ENCODE data around the gene CLEC6A.

DNA sequence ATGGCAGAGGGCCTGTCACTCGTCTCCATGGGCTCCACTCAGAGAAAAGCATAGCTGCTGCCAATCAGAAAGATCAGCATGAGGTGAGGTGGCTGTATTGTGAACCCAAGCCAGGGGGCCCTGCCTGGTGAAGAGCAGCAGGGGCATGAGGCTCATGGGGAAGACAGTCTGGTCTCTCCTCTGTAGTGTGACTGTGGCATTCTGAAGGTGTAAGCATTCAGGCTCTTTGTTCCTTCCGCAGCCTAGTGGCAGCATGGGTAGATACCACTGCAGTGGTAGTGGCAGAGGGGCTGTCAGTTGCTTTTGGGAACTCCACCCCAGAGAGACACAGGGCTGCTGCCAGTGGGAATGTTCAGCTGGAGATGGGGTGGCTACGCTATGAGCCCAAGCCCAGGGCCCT lies 52.5 kb downstream of the CLEC6A start:
- TF ChIP-seq POLR2A (IDR thresholded peaks at IDR 0.05; ENCODE audit: low read depth, low read length) (no peak), POLR2AphosphoS5 (IDR thresholded peaks at IDR 0.05; ENCODE audit: low read depth, low read length) (no peak), SPI1 (IDR thresholded peaks at IDR 0.05; ENCODE audit: low read depth, low read length) (no peak), TAF1 (IDR thresholded peaks at IDR 0.05; ENCODE audit: low read depth, low read length) (no peak)
